GM12892 (cell line): ENCODE data around the gene ADGRG6.
"Not testable (repeated sequence)": the region's sequence is repeated elsewhere in the genome, so short reads cannot be mapped to it uniquely, and the experiment has no call there.

ENCODE experiments used
- DNase-seq: peaks from one replicate; pipeline ENCODE4 v3.0.0; 2011; ENCODE audit not compliant: insufficient read length
- FAIRE-seq: peaks from 2 replicates; lab custom pipeline; 2011; peaks lifted over from hg19 to GRCh38; lab: Jason Lieb, UNC
- POLR2A ChIP-seq: IDR thresholded peaks from 2 replicates; pipeline ENCODE4 v1.6.1; 2011; ENCODE audit warnings: low read depth, low read length, control low read depth
- POLR2AphosphoS5 ChIP-seq: IDR thresholded peaks from 2 replicates; pipeline ENCODE4 v1.6.1; 2011; ENCODE audit warnings: low read depth, low read length, control low read depth
- TAF1 ChIP-seq: IDR thresholded peaks from 2 replicates; pipeline ENCODE4 v1.6.1; 2011; ENCODE audit warnings: low read depth, mild to moderate bottlenecking, control low read depth, low read length, borderline replicate concordance

ADGRG6 gene

GRCh38 chr6:142409794-142410193, 108.0 kb downstream of the ADGRG6 start:
- FAIRE-seq (no peak), DNase-seq (no peak)
- TF ChIP-seq POLR2A = no peak
- no peak for TF ChIP-seq POLR2AphosphoS5
- no peak for TF ChIP-seq TAF1

GRCh38 chr6:142411145-142411544, 109.3 kb downstream of the ADGRG6 start:
- TF ChIP-seq POLR2A (no peak), TAF1 (no peak), POLR2AphosphoS5 (no peak)
- DNase-seq = no peak
- no peak for FAIRE-seq

- FAIRE-seq (no peak), DNase-seq (no peak)
- TF ChIP-seq TAF1 = no peak
- TF ChIP-seq POLR2AphosphoS5 = no peak
- TF ChIP-seq POLR2A = no peak
Measured at GRCh38 chr6:142412241-142412640, 110.4 kb downstream of the ADGRG6 start.

- FAIRE-seq = no peak
- TF ChIP-seq POLR2AphosphoS5 = no peak
- DNase-seq = no peak
Measured at GRCh38 chr6:142412658-142413057, 110.9 kb downstream of the ADGRG6 start.

- TF ChIP-seq TAF1 (no peak), POLR2A (no peak), POLR2AphosphoS5 (no peak)
- FAIRE-seq (no peak), DNase-seq (no peak)
Measured at GRCh38 chr6:142413111-142413510, 111.3 kb downstream of the ADGRG6 start.

GRCh38 chr6:142414462-142415250, 112.8 kb downstream of the ADGRG6 start:
- no peak for DNase-seq
- TF ChIP-seq POLR2AphosphoS5 = no peak
- TF ChIP-seq POLR2A = no peak
- TF ChIP-seq TAF1 = no peak
- FAIRE-seq = no peak

- TF ChIP-seq POLR2A (no peak), TAF1 (no peak), POLR2AphosphoS5 (no peak)
- DNase-seq (no peak), FAIRE-seq (no peak)
Measured at GRCh38 chr6:142416179-142416578, 114.4 kb downstream of the ADGRG6 start.

GRCh38 chr6:142416686-142417085, 114.9 kb downstream of the ADGRG6 start:
- DNase-seq (no peak), FAIRE-seq (no peak)
- no peak for TF ChIP-seq POLR2A
- no peak for TF ChIP-seq TAF1
- no peak for TF ChIP-seq POLR2AphosphoS5

- FAIRE-seq = no peak
- no peak for DNase-seq
- no peak for TF ChIP-seq POLR2AphosphoS5
Measured at GRCh38 chr6:142417331-142417750, 115.5 kb downstream of the ADGRG6 start.

GRCh38 chr6:142419071-142419470, 117.3 kb downstream of the ADGRG6 start:
- TF ChIP-seq POLR2A (no peak), POLR2AphosphoS5 (no peak), TAF1 (no peak)
- no peak for DNase-seq
- no peak for FAIRE-seq

GRCh38 chr6:142420802-142421201, 119.0 kb downstream of the ADGRG6 start:
- no peak for TF ChIP-seq POLR2AphosphoS5
- no peak for TF ChIP-seq POLR2A
- TF ChIP-seq TAF1 = no peak
- FAIRE-seq (no peak), DNase-seq (no peak)

GRCh38 chr6:142421285-142422117, 119.7 kb downstream of the ADGRG6 start:
- no peak for TF ChIP-seq POLR2AphosphoS5
- TF ChIP-seq POLR2A = no peak
- no peak for TF ChIP-seq TAF1
- FAIRE-seq = no peak
- DNase-seq = no peak

GRCh38 chr6:142426444-142427132, 124.8 kb downstream of the ADGRG6 start:
- FAIRE-seq, DNase-seq: not testable (repeated sequence)

- not testable (repeated sequence) for DNase-seq, FAIRE-seq
Measured at GRCh38 chr6:142428468-142428867, 126.7 kb downstream of the ADGRG6 start.
